Activated CD8-positive, alpha-beta memory T cell treated with anti-CD3 and anti-CD28 coated beads, Interleukin-2, amount 50 U/mL, for 24 hours (primary cell): ENCODE measurements around the gene SWAP70.
"Not testable (repeated sequence)": the region's sequence is repeated elsewhere in the genome, so short reads cannot be mapped to it uniquely, and the experiment has no call there.

Source experiments
- DNase-seq: peaks from one replicate; pipeline ENCODE4 v3.0.0-alpha.2; 2020; ENCODE audit errors: extremely low read depth

Gene SWAP70

GRCh38 chr11:9663699-9664275 lies at the start of gene SWAP70:
SWAP70 (plus strand) TSS chr11:9664077; CDS start chr11:9664180, 103 bp downstream.
- no peak for DNase-seq

GRCh38 chr11:9615031-9615451 lies 48.8 kb upstream of the SWAP70 start:
- no peak for DNase-seq

GRCh38 chr11:9616042-9616675 lies 47.7 kb upstream of the SWAP70 start:
- no peak for DNase-seq

GRCh38 chr11:9616858-9617257 lies 47.0 kb upstream of the SWAP70 start:
- no peak for DNase-seq

GRCh38 chr11:9617940-9618339 lies 45.9 kb upstream of the SWAP70 start:
- no peak for DNase-seq

- DNase-seq: no peak
These were observed 44.9 kb upstream of the SWAP70 start for GRCh38 chr11:9619004-9619403.

- no peak for DNase-seq
These were observed 43.9 kb upstream of the SWAP70 start for GRCh38 chr11:9619971-9620370.

GRCh38 chr11:9622353-9622752 lies 41.5 kb upstream of the SWAP70 start:
- not testable (repeated sequence) for DNase-seq

- DNase-seq: not testable (repeated sequence)
These were observed 40.8 kb upstream of the SWAP70 start for GRCh38 chr11:9623053-9623452.

- DNase-seq: no peak
These were observed 39.4 kb upstream of the SWAP70 start for GRCh38 chr11:9624448-9624847.

- DNase-seq: no peak
These were observed 38.7 kb upstream of the SWAP70 start for GRCh38 chr11:9625162-9625561.

- DNase-seq: no peak
These were observed 38.1 kb upstream of the SWAP70 start for GRCh38 chr11:9625728-9626127.

GRCh38 chr11:9626496-9627394 lies 37.1 kb upstream of the SWAP70 start:
- DNase-seq: no peak

- no peak for DNase-seq
These were observed 34.8 kb upstream of the SWAP70 start for GRCh38 chr11:9629064-9629463.

- DNase-seq: no peak
These were observed 30.2 kb upstream of the SWAP70 start for GRCh38 chr11:9633679-9634078.

- no peak for DNase-seq
These were observed 27.2 kb upstream of the SWAP70 start for GRCh38 chr11:9636691-9637090.

GRCh38 chr11:9639099-9639498 lies 24.8 kb upstream of the SWAP70 start:
- DNase-seq: no peak

- no peak for DNase-seq
These were observed 23.9 kb upstream of the SWAP70 start for GRCh38 chr11:9639985-9640384.

GRCh38 chr11:9642894-9643293 lies 21.0 kb upstream of the SWAP70 start:
- DNase-seq: no peak

GRCh38 chr11:9643751-9644150 lies 20.1 kb upstream of the SWAP70 start:
- DNase-seq: no peak

- DNase-seq: no peak
These were observed 18.0 kb upstream of the SWAP70 start for GRCh38 chr11:9645881-9646280.

GRCh38 chr11:9646324-9646723 lies 17.6 kb upstream of the SWAP70 start:
- DNase-seq: no peak

GRCh38 chr11:9651481-9651880 lies 12.4 kb upstream of the SWAP70 start:
- no peak for DNase-seq
